Body of pancreas (tissue), 4 donors: ENCODE data around the gene ST3GAL6.

Experiments
- CTCF ChIP-seq, 7 experiments: fragments of 450-650 bp in 4 of 7; fragments of 200-600 bp in 3 of 7; sonication (generic) in 3 of 7; IDR thresholded peaks; one replicate each; pipeline ENCODE4 v1.5.1; 2016 to 2019; ENCODE audit warnings: antibody characterized with exemption in 7 of 7
- POLR2A ChIP-seq, 3 donors: fragments of 450-650 bp; IDR thresholded peaks; one replicate each; pipeline ENCODE4 v1.6.1; 2016; ENCODE audit warnings: antibody characterized with exemption in 3 of 3, mild to moderate bottlenecking in 2 of 3

DNA sequence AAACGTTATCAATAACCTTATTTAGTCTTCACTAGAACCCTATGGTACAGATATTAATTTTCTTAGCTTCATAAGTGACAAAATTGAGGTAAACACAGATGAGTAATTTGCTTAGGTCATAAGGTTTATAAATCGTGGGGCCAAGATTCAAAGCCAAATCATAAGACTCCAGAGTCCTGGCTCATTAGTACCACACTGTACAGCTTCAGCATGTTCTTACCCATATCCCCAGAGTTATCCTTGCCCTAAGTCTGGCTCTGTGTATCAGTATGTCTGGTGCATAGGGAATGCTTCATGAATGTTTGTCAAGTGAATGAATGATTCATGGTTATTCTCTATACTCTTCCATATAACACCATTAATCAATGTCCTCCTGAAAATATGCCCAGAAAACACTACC is 45.6 kb upstream of the ST3GAL6 start:
- TF ChIP-seq POLR2A (IDR thresholded peaks at IDR 0.05) (no peak), CTCF (IDR thresholded peaks at IDR 0.05) (no peak)
